AG08395 (cell line): Measurements from ENCODE around the gene SRPRB.
A peak's percentile ranks its signal among the peaks of the same experiment; 100 is the strongest.

Experiments used
- DNase-seq: peaks from one replicate; pipeline ENCODE4 v3.0.0; 2012; ENCODE audit warnings: mixed read lengths, low spot score

Gene SRPRB, protein sequence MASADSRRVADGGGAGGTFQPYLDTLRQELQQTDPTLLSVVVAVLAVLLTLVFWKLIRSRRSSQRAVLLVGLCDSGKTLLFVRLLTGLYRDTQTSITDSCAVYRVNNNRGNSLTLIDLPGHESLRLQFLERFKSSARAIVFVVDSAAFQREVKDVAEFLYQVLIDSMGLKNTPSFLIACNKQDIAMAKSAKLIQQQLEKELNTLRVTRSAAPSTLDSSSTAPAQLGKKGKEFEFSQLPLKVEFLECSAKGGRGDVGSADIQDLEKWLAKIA

DNA sequence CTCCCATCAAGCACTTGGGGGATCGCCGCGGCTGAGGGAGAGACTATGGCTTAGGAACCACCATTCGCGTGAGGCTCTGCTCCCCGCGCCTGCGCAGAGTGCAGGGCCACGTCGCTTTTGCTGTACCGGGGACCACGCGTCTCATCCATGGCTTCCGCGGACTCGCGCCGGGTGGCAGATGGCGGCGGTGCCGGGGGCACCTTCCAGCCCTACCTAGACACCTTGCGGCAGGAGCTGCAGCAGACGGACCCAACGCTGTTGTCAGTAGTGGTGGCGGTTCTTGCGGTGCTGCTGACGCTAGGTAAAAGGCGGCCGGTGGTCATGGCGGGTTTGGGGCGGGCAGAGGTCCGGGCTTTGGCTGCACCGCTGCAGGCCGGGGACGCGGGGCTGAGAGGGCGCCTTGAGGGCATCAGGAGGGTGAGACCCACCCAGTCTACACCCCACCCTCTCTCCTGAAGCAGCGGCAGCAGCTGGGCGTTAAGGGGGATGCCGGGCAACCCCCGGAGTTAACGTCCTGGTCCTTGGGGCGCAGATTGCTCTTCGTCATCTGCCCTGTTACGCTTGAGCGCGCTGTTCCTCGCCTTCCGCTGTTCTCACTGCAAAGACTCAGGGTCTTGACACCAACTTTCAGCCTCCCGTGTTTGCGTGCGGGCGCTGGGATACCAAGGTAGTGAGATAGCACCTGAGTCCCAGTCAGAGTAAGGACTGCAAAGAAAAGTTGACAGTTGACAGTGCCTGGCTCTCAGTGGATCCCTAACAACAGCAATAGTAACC is at the start of gene SRPRB:
Gene SRPRB, plus strand, starts transcription at position 114 of the 774 bp plus-strand sequence. Its CDS starts 34 bp downstream, at position 148.
- DNase-seq: peak; percentile 99

DNA sequence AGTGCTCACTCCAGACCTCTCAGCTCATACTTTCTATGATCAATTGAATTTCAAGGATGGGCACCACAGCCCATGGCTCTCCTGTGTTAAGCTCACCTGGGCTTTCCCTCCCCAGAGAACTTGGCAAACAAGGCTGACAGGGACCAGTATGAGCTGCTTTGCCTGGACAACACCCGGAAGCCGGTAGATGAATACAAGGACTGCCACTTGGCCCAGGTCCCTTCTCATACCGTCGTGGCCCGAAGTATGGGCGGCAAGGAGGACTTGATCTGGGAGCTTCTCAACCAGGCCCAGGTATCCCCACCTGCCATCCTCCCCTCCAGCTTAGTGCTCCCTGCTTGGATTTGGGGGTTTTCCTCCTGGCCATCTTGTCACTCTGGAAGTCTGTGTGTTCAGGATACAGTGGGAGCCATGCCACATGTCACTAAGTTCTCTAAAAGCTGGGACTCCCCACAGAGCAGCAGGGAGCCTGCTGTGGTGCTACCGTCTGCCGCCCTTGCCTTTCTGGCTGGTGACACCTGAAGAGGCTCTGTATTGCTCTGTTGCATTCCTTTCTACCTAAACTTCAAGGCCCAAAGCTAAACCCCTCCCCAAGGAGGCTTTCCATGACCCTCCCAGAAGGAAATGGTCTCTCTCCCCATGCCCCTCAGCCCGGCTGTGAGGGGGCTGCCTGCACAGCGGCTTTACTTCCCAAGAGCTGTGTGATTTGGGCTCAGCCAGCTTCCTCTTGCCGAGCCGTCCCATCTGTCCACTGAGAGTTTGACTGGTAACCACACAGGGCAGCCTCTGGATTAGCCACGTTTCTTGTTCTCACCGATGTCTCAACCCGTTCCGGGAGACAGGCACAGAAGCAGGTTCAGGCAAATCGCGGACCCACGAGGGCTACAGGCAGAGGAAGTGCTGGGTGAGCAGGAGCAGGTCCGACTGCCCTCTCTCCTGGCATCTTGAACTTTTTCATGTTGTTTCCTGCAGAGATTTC is 48.6 kb upstream of the SRPRB start:
- DNase-seq: no peak

DNA sequence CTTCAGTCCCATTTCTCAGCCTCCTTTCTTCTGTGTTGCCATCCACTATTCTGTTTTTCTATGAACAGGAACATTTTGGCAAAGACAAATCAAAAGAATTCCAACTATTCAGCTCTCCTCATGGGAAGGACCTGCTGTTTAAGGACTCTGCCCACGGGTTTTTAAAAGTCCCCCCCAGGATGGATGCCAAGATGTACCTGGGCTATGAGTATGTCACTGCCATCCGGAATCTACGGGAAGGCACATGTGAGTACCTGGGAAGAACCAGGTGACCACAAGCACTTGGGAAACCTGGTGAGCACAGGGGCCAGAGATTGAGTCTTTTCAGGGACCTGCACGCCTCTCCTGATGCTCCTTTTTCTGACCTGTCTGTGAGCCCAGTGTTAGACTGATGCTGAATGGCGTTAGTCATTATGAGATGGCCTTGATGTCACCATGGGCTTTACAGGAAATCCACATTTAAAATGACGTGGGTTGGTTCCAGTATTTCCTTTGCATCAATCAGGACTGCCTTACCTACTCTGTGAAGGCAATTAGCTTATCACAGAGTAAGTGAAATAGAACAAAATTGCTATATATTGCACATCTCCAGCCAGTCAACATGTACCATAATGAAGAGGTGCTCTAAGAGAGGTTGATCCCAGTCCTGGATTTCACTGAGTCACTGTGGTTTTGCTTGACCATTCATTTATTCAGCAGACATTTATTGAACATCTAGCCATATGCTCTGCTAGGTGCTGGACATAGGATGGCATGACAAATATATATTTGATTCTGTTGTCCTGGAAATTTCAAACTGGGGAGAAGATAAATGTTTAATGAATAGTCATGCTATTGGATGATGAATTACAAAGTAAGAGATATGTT is 47.7 kb upstream of the SRPRB start:
- no peak for DNase-seq

DNA sequence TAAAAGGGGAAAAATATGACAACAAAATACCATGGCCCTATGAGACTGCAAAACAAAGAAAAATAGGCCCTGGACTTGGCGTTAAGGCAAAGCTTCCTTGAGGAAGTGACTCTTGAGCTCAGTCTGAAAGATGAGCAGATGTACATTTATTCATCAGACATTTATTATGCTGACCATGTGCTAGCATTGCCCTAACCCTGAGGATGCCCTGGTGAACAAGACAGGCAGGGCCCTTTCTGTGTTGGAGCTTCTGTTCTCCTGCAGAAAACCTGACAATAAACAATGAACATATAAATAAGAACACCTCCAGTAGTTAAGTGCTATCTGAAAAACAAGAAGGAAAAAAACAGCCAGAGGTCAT is 47.1 kb upstream of the SRPRB start:
- DNase-seq: no peak

DNA sequence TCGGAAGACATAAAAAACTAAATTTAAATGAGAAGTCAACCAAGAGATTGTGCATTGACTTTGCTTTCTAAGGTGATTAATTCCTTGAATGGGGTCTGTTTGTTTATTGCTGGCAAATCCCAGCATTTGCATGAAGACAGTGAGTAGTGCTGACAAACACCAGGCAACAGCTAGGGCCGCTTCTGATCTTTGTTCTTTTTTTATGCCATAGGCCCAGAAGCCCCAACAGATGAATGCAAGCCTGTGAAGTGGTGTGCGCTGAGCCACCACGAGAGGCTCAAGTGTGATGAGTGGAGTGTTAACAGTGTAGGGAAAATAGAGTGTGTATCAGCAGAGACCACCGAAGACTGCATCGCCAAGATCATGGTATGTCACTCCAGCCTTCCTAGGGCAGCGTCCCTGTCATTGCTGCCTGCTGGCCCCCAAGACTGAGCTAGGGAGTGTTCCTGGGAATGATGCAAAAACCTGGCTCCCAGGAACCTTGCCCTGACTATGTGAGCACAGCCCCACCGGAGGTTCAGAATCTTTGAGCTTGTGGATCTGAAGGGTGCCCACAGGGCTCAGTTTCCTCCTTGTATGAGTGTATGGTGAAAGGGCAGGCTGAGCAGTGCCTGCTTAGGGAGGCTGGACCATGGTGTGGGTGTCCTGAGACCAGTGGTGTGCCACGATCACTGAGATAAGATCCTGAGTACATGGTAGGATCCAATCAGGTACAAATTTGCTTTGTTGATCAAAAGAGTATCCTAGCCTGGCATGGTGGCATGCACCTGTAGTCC is 46.5 kb upstream of the SRPRB start:
- DNase-seq: no peak

DNA sequence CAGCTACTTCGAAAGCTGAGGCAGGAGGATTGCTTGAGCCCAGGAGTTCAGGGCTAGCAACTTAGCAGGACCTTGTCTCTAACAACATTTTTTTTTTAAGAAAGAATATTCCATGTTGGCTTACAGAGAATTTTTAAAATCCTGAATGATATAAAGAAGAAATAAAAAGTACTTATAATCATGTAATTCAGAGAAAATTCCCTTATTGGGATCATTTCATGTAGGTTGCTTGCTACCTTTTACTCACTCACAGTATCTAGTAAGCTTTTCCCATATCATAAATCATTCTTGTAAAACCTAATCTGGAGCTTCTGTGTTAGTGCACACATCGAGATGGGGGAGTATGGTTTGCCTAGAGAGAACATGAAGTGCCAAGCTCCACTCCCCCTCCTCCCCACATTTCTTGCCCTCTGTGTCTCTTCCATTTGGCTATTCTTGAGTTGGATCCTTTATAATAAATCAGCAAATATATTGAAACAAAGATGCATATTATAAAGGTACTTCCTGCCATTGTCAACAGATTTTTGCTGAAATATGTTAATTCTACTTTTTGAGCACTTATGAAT is 45.8 kb upstream of the SRPRB start:
- DNase-seq: no peak

DNA sequence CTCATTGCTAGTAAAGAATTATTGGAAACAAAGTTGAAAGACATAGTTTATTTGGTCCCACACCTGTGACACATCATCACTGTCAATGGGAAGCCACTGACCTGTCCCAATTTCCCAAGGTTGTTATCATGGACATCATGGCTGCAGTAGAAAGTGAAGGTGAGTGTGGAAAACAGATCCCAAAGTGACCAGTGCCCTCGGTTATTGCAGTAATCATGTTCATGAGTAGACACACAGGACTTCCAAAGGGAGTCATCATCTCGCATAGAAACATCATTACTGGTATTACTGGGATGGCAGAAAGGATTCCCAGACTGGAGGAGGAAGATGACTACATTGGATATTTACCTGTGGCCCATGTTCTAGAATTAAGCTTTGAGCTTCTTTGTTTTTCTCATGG is 44.7 kb upstream of the SRPRB start:
- no peak for DNase-seq

DNA sequence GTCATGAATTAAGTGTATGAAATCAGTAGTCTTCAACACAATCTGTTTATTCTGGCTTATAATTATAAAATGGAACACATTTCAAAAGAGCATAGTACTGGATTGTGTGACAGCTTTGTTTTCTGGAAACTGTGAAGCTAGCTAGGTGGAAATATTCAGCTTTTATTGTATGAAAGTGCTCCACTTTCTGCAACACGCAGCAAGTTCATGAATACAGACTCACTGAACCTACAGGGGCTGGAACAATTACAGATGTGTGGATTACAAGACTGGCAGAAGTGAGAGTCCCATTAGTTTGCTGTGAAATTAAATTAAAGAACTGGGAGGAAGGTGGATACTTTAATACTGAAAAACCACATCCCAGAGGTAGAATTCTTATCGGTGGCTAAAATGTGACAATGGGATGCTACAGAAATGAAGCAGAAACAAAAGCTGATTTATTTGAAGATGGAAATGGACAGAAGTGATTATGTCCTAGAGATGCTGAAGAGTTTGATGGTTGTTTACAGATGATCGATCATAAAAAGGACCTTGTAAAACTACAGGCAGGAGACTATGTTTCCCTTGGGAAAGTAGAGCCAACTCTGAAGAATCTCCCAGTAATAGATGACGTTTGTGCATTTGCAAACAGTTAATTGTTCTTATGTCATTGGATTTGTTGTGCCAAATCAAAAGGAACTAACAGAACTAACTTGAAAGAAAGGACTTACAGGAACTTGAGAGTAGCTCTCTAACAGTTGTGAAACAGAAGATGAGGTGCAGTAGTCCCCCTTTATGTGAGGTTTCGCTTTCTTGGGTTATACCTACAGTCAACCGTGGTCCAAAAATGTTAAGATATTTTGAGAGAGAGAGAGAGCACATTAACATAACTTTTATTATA is 43.8 kb upstream of the SRPRB start:
- DNase-seq: no peak

DNA sequence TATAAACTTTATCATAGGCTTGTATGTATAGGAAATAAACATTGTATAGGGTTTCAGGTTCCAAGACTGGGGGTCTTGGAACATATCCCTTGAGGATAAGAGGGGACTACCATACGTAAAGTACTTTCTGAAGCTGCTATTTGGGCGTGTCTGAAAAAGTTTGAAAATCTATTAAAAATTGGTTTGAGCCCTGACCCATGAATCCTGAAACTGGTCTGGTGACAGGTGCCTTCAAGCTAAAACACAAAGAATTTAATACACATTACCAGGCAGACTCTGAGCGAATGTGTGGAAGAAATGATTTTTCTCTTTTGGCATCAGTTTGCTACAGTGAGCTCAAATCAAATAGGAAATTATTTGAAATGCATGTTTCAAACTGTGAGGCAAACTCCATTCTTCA is 43.1 kb upstream of the SRPRB start:
- DNase-seq: no peak

DNA sequence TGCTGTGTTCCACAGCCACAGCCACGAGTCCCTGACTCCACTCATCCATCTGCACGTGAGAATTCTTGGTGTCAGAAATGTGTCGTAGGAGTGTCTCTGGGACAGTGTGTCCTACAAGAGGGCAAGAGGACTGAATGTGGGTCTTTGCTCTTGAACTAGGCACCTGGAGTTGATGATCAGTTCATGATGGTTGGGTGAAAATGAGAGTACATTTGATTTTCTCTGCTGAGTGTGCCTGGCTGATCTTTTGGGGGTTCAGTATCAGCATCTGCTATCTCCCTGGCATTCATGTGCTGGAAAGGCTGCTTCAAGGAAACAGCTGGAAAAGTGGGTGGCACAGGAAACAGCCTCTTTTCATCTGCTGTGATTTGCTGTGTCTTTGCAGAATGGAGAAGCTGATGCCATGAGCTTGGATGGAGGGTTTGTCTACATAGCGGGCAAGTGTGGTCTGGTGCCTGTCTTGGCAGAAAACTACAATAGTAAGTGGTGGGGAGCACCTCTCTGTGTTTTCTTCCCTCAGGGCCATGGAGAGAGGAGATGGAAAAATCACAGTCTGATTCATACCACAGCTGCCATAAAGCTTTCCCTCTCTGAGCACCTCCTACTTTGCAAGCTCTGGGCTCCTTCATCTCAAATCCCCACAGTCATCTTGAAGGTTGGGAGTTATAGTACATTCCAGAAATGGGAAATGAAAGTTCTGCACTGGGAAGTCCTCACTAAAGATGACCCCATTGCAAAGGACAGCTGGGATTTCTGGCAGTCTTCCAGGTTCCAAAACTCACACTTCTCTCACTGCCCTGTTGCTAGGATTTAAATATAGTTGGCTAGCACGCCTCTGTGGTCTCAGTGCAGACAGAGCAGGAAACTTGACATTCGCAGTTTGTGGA is 41.6 kb upstream of the SRPRB start:
- no peak for DNase-seq

DNA sequence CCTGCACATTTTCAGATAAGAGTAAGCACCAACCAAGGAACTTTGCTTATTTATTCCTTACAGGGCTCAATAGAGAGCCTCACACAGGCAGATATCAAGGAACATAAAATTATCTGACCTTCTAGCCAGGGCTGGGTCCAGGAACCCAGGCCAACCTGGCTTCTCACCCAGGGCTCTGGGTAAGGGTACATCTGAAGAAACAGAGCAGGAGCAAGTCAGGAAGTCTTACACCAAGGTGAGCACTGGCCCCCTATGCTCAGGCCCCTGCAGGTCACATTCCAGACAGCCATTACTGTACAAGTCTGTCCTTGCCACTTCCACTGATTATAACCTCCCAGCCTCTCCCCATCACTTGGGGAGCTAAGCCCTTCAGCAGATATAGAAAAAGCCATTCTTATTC is 40.4 kb upstream of the SRPRB start:
- no peak for DNase-seq

DNA sequence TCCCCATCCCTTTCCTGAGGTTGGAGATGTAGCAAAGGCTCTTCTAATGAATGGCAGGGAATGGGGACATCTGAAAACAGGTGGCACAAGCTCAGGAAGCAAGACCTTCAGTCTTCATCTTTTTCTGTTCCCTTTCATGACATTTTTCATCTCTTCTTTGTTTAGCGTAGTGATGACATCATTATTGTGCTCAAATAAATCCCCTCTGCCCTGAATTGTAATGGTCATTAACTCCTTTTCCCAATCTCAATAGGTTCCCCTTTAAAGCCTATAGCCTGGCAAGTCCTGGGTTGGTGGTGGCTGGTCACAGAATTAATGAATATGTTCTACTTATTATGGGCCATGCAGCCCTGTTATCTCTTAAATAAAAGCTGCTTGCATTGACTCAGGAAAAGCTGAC is 38.0 kb upstream of the SRPRB start:
- no peak for DNase-seq

DNA sequence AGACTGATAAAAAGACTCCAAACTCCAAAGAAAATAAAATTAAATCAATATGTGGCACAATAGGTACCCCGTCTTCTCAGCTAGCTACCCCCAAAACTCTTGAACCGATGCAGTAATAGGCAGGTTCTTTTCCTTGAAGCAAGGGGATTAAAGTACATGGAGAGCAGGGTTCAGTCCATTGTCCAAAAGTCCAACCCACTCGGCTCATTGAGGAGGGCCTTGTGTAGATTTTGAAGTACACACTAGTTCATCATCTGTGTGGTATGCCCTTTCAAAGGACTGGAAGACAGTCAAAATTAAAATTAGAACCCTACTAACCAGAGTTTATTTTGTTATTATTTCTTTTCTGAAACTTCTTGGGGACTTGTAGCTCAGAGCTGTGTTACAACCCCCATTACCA is 36.1 kb upstream of the SRPRB start:
- DNase-seq: no peak

DNA sequence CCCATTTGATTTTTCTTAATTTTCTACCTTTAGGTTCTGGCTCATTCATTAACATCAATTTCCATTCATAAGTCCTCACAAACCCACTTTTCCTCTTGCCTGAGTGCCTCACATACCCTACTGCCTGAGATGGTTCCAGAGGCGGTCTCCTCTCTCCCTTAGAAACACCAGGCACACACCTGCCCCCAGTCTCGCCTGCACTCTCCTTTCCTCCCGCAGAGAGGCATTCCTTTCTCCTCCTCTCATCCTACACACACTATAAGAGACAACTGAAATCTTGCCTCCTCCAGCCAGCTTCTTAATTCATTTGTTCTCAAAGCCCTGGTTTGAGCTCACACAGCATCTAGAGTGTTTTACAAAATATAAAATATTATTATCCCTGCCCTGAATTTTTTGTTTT is 31.9 kb upstream of the SRPRB start:
- DNase-seq: no peak

DNA sequence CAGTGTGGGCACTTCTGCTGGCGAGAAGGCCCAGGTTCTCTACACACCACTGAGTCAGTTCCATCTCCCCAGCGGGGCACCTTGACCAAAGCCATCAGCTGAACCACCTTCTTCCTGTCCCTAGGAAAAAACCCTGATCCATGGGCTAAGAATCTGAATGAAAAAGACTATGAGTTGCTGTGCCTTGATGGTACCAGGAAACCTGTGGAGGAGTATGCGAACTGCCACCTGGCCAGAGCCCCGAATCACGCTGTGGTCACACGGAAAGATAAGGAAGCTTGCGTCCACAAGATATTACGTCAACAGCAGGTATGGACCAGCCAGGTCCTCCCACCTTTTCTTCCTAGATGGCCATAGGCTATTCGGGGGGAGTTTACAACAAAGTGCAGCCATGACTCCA is 30.3 kb upstream of the SRPRB start:
- no peak for DNase-seq

DNA sequence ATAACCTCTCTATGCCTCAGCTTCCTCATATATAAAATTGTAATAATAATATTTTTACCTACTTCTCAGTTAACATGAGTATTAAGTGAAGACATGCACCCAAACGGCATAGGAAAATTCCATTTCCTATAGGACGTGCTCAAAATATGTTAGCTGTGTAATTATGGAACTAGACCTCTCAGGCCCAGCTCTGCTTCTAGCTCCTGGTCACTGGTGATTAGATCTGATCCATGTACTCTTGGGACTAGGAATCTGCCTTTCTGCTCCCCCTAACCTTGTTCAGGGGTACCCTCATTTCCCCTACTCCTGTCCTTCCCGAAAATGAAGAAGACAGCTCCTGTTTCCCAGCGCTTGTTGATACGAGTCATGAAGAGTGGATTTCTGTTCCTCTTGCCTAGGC is 29.8 kb upstream of the SRPRB start:
- no peak for DNase-seq

DNA sequence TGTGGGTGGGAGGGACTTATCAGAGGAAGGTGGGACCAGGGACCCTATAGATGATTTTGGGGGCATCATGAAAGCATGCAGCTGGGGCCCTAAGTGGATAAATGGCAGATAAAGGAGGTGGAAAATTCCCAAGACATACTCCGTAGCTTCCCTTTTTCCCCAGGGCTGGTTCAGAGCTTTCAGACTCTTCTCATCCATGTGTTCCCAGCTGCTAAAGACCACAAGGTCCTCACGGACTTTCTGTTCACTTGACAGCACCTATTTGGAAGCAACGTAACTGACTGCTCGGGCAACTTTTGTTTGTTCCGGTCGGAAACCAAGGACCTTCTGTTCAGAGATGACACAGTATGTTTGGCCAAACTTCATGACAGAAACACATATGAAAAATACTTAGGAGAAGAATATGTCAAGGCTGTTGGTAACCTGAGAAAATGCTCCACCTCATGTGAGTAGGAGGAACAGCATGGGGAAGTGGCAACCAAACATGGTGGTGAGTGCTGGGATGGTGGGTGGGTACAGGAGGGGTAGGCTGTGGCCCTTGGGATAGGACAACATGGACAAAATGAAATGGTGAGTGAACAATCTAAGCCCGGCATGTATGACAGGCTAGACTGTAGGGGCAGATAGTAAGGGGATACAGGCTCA is 28.7 kb upstream of the SRPRB start:
- DNase-seq: no peak
